Nephron progenitor cell (in vitro differentiated cells): ENCODE measurements around the gene DACH2.

Source experiments
- DNase-seq: peaks from one replicate; pipeline ENCODE4 v3.0.0; 2021
- H3K27ac Mint-ChIP-seq: 2 replicates; pipeline ENCODE4 v1.8.0; 2021; ENCODE audit warnings: mild to moderate bottlenecking, moderate library complexity, mixed read lengths
- H3K27me3 Mint-ChIP-seq: 2 replicates; pipeline ENCODE4 v1.8.0; 2021; ENCODE audit warnings: mild to moderate bottlenecking, low read depth, mixed read lengths; ENCODE audit not compliant: poor library complexity
- H3K36me3 Mint-ChIP-seq: 2 replicates; pipeline ENCODE4 v1.8.0; 2021; ENCODE audit warnings: low read depth, mixed read lengths
- H3K4me1 Mint-ChIP-seq: 2 replicates; pipeline ENCODE4 v1.8.0; 2021; ENCODE audit warnings: mixed read lengths
- H3K4me3 Mint-ChIP-seq: 2 replicates; pipeline ENCODE4 v1.8.0; 2021; ENCODE audit warnings: mild to moderate bottlenecking, moderate library complexity, mixed read lengths
- H3K9me3 Mint-ChIP-seq: 2 replicates; pipeline ENCODE4 v1.8.0; 2021; ENCODE audit warnings: mild to moderate bottlenecking, moderate library complexity, mixed read lengths
- CTCF ChIP-seq: fragments of 200-600 bp; sonication (generic); IDR thresholded peaks from 2 replicates; pipeline ENCODE4 v1.5.0; 2021; ENCODE audit warnings: antibody characterized with exemption

Gene DACH2

GRCh38 chrX:86370927-86371326 lies 222.7 kb downstream of the DACH2 start:
- peaks cover 2% of the 10 kb centered on the region for H3K27me3 Mint-ChIP-seq
- no peak overlapping the region for H3K4me3 Mint-ChIP-seq
- no peaks in the 10 kb centered on the region for H3K4me1 Mint-ChIP-seq
- no peaks in the 10 kb centered on the region for H3K9me3 Mint-ChIP-seq
- H3K36me3 Mint-ChIP-seq = peaks cover 20% of the 10 kb centered on the region
- no peak for DNase-seq
- no peak overlapping the region for H3K27ac Mint-ChIP-seq
- no peak for TF ChIP-seq CTCF

GRCh38 chrX:86379209-86379608 lies 231.0 kb downstream of the DACH2 start:
- Mint-ChIP-seq H3K9me3 (no peaks in the 10 kb centered on the region), H3K4me1 (peaks cover 11% of the 10 kb centered on the region), H3K36me3 (no peaks in the 10 kb centered on the region), H3K27ac (no peak overlapping the region), H3K27me3 (peaks cover 4% of the 10 kb centered on the region), H3K4me3 (no peak overlapping the region)
- no peak for TF ChIP-seq CTCF
- DNase-seq = no peak

- Mint-ChIP-seq H3K27me3 (no peaks in the 10 kb centered on the region), H3K27ac (no peak overlapping the region), H3K36me3 (no peaks in the 10 kb centered on the region), H3K4me1 (peaks cover 5% of the 10 kb centered on the region), H3K9me3 (no peaks in the 10 kb centered on the region), H3K4me3 (no peak overlapping the region)
- no peak for DNase-seq
- TF ChIP-seq CTCF = no peak
Measured at GRCh38 chrX:86383681-86384540, 235.7 kb downstream of the DACH2 start.

GRCh38 chrX:86407371-86407770 lies 259.1 kb downstream of the DACH2 start:
- H3K4me3 Mint-ChIP-seq = no peak overlapping the region
- H3K4me1 Mint-ChIP-seq = no peaks in the 10 kb centered on the region
- H3K27ac Mint-ChIP-seq = no peak overlapping the region

GRCh38 chrX:86421771-86422170 lies 273.5 kb downstream of the DACH2 start:
- no peak for DNase-seq

More at GRCh38 chrX:86407371-86407770, 259.1 kb downstream of the DACH2 start:
- Mint-ChIP-seq H3K9me3 (peaks cover 20% of the 10 kb centered on the region), H3K36me3 (peaks cover 28% of the 10 kb centered on the region), H3K27me3 (peaks cover 3% of the 10 kb centered on the region)
- no peak for TF ChIP-seq CTCF
- no peak for DNase-seq

More at GRCh38 chrX:86421771-86422170, 273.5 kb downstream of the DACH2 start:
- Mint-ChIP-seq H3K36me3 (peaks cover 39% of the 10 kb centered on the region), H3K27me3 (no peaks in the 10 kb centered on the region), H3K4me3 (no peak overlapping the region), H3K27ac (no peak overlapping the region), H3K9me3 (peaks cover 46% of the 10 kb centered on the region), H3K4me1 (no peaks in the 10 kb centered on the region)
- no peak for TF ChIP-seq CTCF
